Endothelial cell of umbilical vein (primary cell): ENCODE measurements around the gene IGFBP7. TPM values are rescaled to one million over a fixed set of nuclear protein-coding genes. Genes with fewer than 3 reads are reported as not detected.

ENCODE experiments used
- BruUV-seq: library from RNA; stranded (reverse); fragments of 400-500 nt; replicated peaks from 2 replicates; lab custom pipeline; 2021; lab: Mats Ljungman, UMichigan
- CTCF ChIA-PET: fragments of 300-600, 350-600 bp; sonication (Branson Sonifier 250); formaldehyde crosslinking; loops from one replicate; lab custom pipeline; 2021; ENCODE audit warnings: antibody characterized with exemption, inconsistent platforms; lab: Charles Lee
- POLR2A ChIA-PET: fragments of 300-600, 350-600 bp; sonication (Branson Sonifier 250); formaldehyde crosslinking; loops from one replicate; lab custom pipeline; 2021; ENCODE audit warnings: antibody characterized with exemption, inconsistent platforms; lab: Charles Lee
- DNase-seq: peaks from one replicate; pipeline ENCODE4 v3.0.0-alpha.2; 2011; ENCODE audit warnings: low read depth, low spot score
- FAIRE-seq: peaks from 2 replicates; lab custom pipeline; 2011; peaks lifted over from hg19 to GRCh38; lab: Jason Lieb, UNC
- H2AFZ ChIP-seq: 2 replicates; pipeline ENCODE4 v1.6.0; 2012; ENCODE audit warnings: low read depth, low read length, control low read depth, inconsistent platforms
- H3K27ac ChIP-seq: 2 replicates; pipeline ENCODE4 v1.5.1; 2011; ENCODE audit warnings: low read depth, mild to moderate bottlenecking, control low read depth, low read length, moderate library complexity; ENCODE audit not compliant: insufficient read depth
- H3K27me3 ChIP-seq, 2 experiments: 2 replicates each; pipeline versions ENCODE4 v1.6.0 to v1.6.1; 2011; ENCODE audit warnings: low read length in 2 of 2, mixed read lengths in 1 of 2; ENCODE audit not compliant: control insufficient read depth in 2 of 2, insufficient read depth in 2 of 2
- H3K36me3 ChIP-seq, 2 experiments: 2 replicates in 1 of 2; 3 replicates in 1 of 2; pipeline ENCODE4 v1.5.1; 2011; ENCODE audit warnings: low read length in 2 of 2, mild to moderate bottlenecking in 1 of 2, moderate library complexity in 1 of 2; ENCODE audit not compliant: control insufficient read depth in 2 of 2, insufficient read depth in 2 of 2; ENCODE audit errors: extremely low read depth in 1 of 2
- H3K4me1 ChIP-seq: 3 replicates; pipeline ENCODE4 v1.5.1; 2011; ENCODE audit warnings: mild to moderate bottlenecking, low read length; ENCODE audit not compliant: control insufficient read depth, insufficient read depth; ENCODE audit errors: extremely low read depth
- H3K4me2 ChIP-seq: 2 replicates; pipeline ENCODE4 v1.6.1; 2011; ENCODE audit warnings: low read length, control low read depth, mixed read lengths; ENCODE audit not compliant: insufficient read depth
- H3K4me3 ChIP-seq, 3 experiments: fragments of 200-600 bp in 1 of 3; sonication (generic), shearing (Covaris generic) in 1 of 3; replicated peaks in 1 of 3; 2 replicates each; pipeline ENCODE4 v1.5.1; 2011 to 2016; ENCODE audit warnings: control low read depth in 3 of 3, low read length in 3 of 3, mild to moderate bottlenecking in 2 of 3, inconsistent platforms in 1 of 3, low read depth in 1 of 3, moderate library complexity in 1 of 3; ENCODE audit not compliant: insufficient read depth in 1 of 3
- H3K79me2 ChIP-seq: 2 replicates; pipeline ENCODE4 v1.6.0; 2012; ENCODE audit warnings: low read length, inconsistent platforms; ENCODE audit not compliant: control insufficient read depth, insufficient read depth
- H3K9ac ChIP-seq: replicated peaks from 2 replicates; pipeline ENCODE3; 2011; ENCODE audit warnings: low read length, control low read depth; ENCODE audit not compliant: insufficient read depth; ENCODE audit errors: extremely low read depth
- H3K9me1 ChIP-seq: replicated peaks from 3 replicates; pipeline ENCODE4 v1.6.0; 2011; ENCODE audit warnings: mild to moderate bottlenecking, low read length; ENCODE audit not compliant: control insufficient read depth, insufficient read depth; ENCODE audit errors: extremely low read depth
- H3K9me3 ChIP-seq: replicated peaks from 2 replicates; pipeline ENCODE4 v1.5.1; 2012; ENCODE audit warnings: low read length, inconsistent platforms; ENCODE audit not compliant: control insufficient read depth, insufficient read depth
- H4K20me1 ChIP-seq: replicated peaks from 2 replicates; pipeline ENCODE3; 2011; ENCODE audit warnings: mild to moderate bottlenecking, low read length; ENCODE audit not compliant: control insufficient read depth, insufficient read depth; ENCODE audit errors: extremely low read depth
- CTCF ChIP-seq, 2 donors: IDR thresholded peaks; 1 replicate in 1 of 2; 2 replicates in 1 of 2; pipeline ENCODE4 v1.5.1; 2011; ENCODE audit warnings: low read length in 2 of 2, mild to moderate bottlenecking in 2 of 2, moderate library complexity in 2 of 2, control low read depth in 1 of 2, inconsistent platforms in 1 of 2, low read depth in 1 of 2; ENCODE audit not compliant: insufficient read depth in 1 of 2; ENCODE audit errors: extremely low read depth in 1 of 2
- EZH2 ChIP-seq: IDR thresholded peaks from 2 replicates; pipeline ENCODE4 v1.6.1; 2012; ENCODE audit warnings: borderline replicate concordance, low read depth, mild to moderate bottlenecking, moderate library complexity, low read length, inconsistent platforms; ENCODE audit not compliant: severe bottlenecking
- FOS ChIP-seq: IDR thresholded peaks from 2 replicates; pipeline ENCODE4 v1.6.1; 2011; ENCODE audit warnings: mild to moderate bottlenecking, low read length, moderate library complexity, borderline replicate concordance; ENCODE audit not compliant: insufficient read depth
- GATA2 ChIP-seq: IDR thresholded peaks from 2 replicates; pipeline ENCODE4 v1.7.0; 2011; ENCODE audit warnings: low read depth, mild to moderate bottlenecking, moderate library complexity, mixed read lengths, low read length; ENCODE audit not compliant: insufficient read length, insufficient read depth
- JUN ChIP-seq: IDR thresholded peaks from 2 replicates; pipeline ENCODE4 v1.6.1; 2011; ENCODE audit warnings: borderline replicate concordance, low read depth; ENCODE audit not compliant: insufficient read length, insufficient read depth
- MAX ChIP-seq: IDR thresholded peaks from 2 replicates; pipeline ENCODE4 v1.6.1; 2011; ENCODE audit not compliant: insufficient read depth, insufficient read length
- MYC ChIP-seq: IDR thresholded peaks from one replicate; pipeline ENCODE4 v1.6.1; 2011; ENCODE audit warnings: mild to moderate bottlenecking, low read depth, low read length
- POLR2A ChIP-seq: IDR thresholded peaks from 2 replicates; pipeline ENCODE4 v1.6.1; 2012; ENCODE audit warnings: low read depth, mild to moderate bottlenecking, control low read depth, low read length
- POLR2AphosphoS5 ChIP-seq: IDR thresholded peaks from 2 replicates; pipeline ENCODE4 v1.6.1; 2012; ENCODE audit warnings: low read depth, mild to moderate bottlenecking, control low read depth, low read length, moderate library complexity; ENCODE audit not compliant: insufficient read depth
- dilution Hi-C: fragments of 300-500 bp; cut with MboI; formaldehyde crosslinking; loops from one replicate; pipeline ENCODE4 v1.15.0; 2019; ENCODE audit warnings: low sequenced_read_pairs; ENCODE audit not compliant: extremely low pct_ligation_motif_present
- intact Hi-C: fragments of 100-400 bp; cut with micrococcal nuclease; formaldehyde crosslinking; loops from one replicate; pipeline ENCODE4 v1.10.0; 2022
- polyA plus RNA-seq, 4 experiments: library from polyadenylated mRNA; depleted of rRNA in 3 of 4; stranded (reverse) in 3 of 4; unstranded in 1 of 4; fragments of >200 nt; gene quantifications; 2 replicates each; pipeline versions ENCODE4 v1.2.1 to v1.2.3, GENCODE V29; 2011 to 2012; ENCODE audit warnings: missing spikeins in 1 of 4
- total RNA-seq: library from RNA; stranded (reverse); gene quantifications from 2 replicates; pipeline ENCODE4 v1.2.3, GENCODE V29; 2021

Gene IGFBP7
- total and polyA plus RNA-seq, 2 donors (not counting 3 experiments of a cell fraction or from before 2014, with no cell fraction given), result 526 to 770 TPM

DNA sequence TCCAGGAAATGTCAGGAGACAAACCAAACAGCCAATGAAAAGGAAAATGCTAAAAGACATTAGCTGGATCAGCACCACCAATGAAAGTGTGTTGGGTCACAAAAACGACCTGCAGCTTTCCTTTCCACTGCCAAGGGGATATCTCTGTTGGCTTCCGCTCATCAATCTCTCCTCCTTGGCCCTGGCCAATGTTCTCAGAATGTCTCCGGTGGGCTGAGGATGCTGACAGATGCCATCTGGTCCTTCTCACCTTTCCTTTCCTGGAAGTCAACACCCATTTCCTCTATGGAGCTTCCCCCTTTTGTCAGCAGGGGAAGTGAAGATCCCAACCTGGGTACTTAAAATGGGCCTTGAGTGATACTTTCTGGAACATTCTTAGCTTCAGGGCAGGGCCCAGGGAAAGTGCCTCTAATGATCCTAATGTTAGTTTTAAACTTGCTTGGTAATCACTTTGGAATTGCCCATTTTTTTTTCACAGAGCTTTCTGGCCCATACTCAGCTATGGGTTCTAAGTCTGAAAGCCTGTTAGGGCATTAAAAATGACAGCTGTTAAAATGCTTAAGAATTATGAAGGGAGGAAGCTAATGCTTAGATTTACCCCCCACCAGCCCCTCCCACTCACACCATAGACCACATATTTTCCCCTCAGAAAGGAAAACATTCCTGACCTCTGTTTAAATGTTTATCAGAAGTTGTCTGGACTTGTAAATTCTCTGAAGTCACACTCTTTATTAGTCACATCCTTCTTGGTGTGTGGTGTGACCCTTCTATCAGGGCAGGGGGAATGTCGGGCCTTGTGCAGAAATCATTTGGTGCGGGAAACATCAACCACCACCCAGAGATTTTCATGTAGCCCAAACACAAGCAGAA lies 29.2 kb downstream of the IGFBP7 start:
- H2AFZ ChIP-seq, result no peak overlapping the region
- H3K9me3 ChIP-seq, result no peaks in the 10 kb centered on the region
- peaks cover 44% of the 10 kb centered on the region for H3K79me2 ChIP-seq
- TSS peak; percentile 67 for BruUV-seq
- CTCF ChIA-PET, result interaction anchor here (0.9 to 2.5 kb wide), 13 partner anchors 11 to 83 kb away, joined by 3 to 20 read pairs (median 7); partner anchors contain the start of gene IGFBP7
- H4K20me1 ChIP-seq, result no peaks in the 10 kb centered on the region
- peaks cover 81% of the 10 kb centered on the region for H3K4me1 ChIP-seq
- no peaks in the 10 kb centered on the region for H3K27me3 ChIP-seq
- no peaks in the 10 kb centered on the region for H3K9me1 ChIP-seq
- POLR2A ChIA-PET, result interaction anchor here (0.9 to 2.6 kb wide), 7 partner anchors 9 to 101 kb away, joined by 3 to 19 read pairs (median 7); partner anchors contain the start of gene IGFBP7
- intact Hi-C loops (loop anchor here (1.0 to 2.0 kb wide), 8 partner anchors 9 to 102 kb away; partner anchors contain the start of genes IGFBP7 and POLR2B), dilution Hi-C loops (no loop called here)
- no peak for TF ChIP-seq MAX
- peak; percentile 51 for TF ChIP-seq POLR2AphosphoS5
- no peak for TF ChIP-seq CTCF (IDR thresholded peaks at IDR 0.05; ENCODE audit: extremely low read depth in 1 of 2, insufficient read depth in 1 of 2, low read depth in 1 of 2, low read length in 2 of 2)
- TF ChIP-seq POLR2A, result peak; percentile 25
- peak; percentile 91 for TF ChIP-seq FOS
- TF ChIP-seq EZH2, result no peak
- peak; percentile 12 for TF ChIP-seq MYC
- TF ChIP-seq JUN, result peak; percentile 92
- peak; percentile 79 for TF ChIP-seq GATA2
- H3K27ac ChIP-seq, result peak overlapping the region; percentile 100
- H3K4me3 ChIP-seq, result no peak overlapping the region
- peak; percentile 82 for FAIRE-seq
- H3K4me2 ChIP-seq, result peak overlapping the region; percentile 69
- peaks cover 2 to 3% of the 10 kb centered on the region in 2 experiments for H3K36me3 ChIP-seq
- H3K9ac ChIP-seq, result peak overlapping the region; percentile 89
- DNase-seq, result peak; percentile 99
